ENCODE data around the gene CD247.

- TF ChIP-seq CTCF (conservative IDR thresholded peaks at IDR 0.05; ENCODE audit: low read depth, low read length) (no peak), EZH2 (IDR thresholded peaks at IDR 0.05; ENCODE audit: low read length, unreplicated experiment) (no peak), EZH2phosphoT487 (IDR thresholded peaks at IDR 0.05; ENCODE audit: borderline replicate concordance, low read length) (no peak)
These were observed 89.9 kb downstream of the CD247 start for GRCh38 chr1:167428395-167428794.
